ENCODE data around the gene TSFM. TPM values are rescaled to one million over a fixed set of nuclear protein-coding genes. Genes with fewer than 3 reads are reported as not detected.
A peak's percentile ranks its signal among the peaks of the same experiment; 100 is the strongest.

Gene TSFM
- total and polyA plus RNA-seq, 9 of the 15 experiments (the other 6 are each of a cell fraction or from before 2014, with no cell fraction given), result 44.6 to 198 (median 60.2) TPM

DNA sequence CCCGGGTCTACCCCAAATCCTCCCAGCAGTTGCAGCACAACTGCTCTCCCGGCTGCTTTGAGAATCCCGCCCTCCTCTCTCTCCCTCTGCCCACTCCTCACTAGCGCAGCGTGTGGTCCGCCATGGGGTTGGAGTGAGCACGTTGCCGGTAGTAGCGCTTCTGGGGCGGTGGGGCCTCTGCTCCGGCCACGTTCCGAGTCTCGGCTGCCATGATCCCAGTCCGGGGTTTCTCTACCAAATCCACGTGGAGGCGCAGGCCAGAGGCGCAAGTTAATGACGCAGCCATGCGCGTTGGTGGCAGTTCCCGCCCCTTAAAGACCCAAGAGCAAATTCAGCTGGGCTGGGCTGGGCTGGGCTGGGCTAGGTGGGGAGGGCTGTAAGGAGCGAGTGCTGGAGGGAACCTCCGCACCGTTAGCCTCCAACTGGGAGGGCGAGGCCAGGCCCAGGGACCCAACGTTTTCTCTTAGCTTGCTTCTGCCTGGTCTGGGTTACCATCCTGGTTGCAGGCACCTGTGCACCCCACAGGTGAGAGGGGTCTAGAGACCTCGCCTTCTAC lies 10.6 kb upstream of the TSFM start, which contains the start of gene METTL1 (continued):
- no peak for TF ChIP-seq ZKSCAN8 (CRISPR knock-in tag; IDR thresholded peaks at IDR 0.05)
- TF ChIP-seq SREBF2 (CRISPR knock-in tag; IDR thresholded peaks at IDR 0.05), result no peak
- TF ChIP-seq ARID2 (IDR thresholded peaks at IDR 0.05), result no peak
- TF ChIP-seq MTA2 (IDR thresholded peaks at IDR 0.05; ENCODE audit: low read depth), result no peak
- TF ChIP-seq ERF (CRISPR knock-in tag; IDR thresholded peaks at IDR 0.05), result no peak
- TF ChIP-seq KHSRP (IDR thresholded peaks at IDR 0.05), result peak; percentile 85
- TF ChIP-seq TFAM (CRISPR knock-in tag; conservative IDR thresholded peaks at IDR 0.05), result no peak
- TF ChIP-seq ZNF76 (CRISPR knock-in tag; IDR thresholded peaks at IDR 0.05; ENCODE audit: borderline replicate concordance), result no peak
- TF ChIP-seq CEBPZ (IDR thresholded peaks at IDR 0.05; ENCODE audit: borderline replicate concordance, low read depth, low read length), result no peak
- no peak for TF ChIP-seq NCOA6 (IDR thresholded peaks at IDR 0.05)
- TF ChIP-seq TRIM28 (IDR thresholded peaks at IDR 0.05), result peak; percentile 50; the same call in 1 of the 2 replicates
- TF ChIP-seq IRF2 (CRISPR knock-in tag; IDR thresholded peaks at IDR 0.05), result no peak
- TF ChIP-seq ILF3 (IDR thresholded peaks at IDR 0.05; ENCODE audit: borderline replicate concordance), result no peak
- no peak for TF ChIP-seq SMAD2 (IDR thresholded peaks at IDR 0.05; ENCODE audit: low read depth, low read length)
- peak; percentile 54; the same call in 1 of the 2 replicates for TF ChIP-seq RNF2 (IDR thresholded peaks at IDR 0.05)
- TF ChIP-seq HIVEP1 (CRISPR knock-in tag; IDR thresholded peaks at IDR 0.05), result no peak
- TF ChIP-seq KLF16 (IDR thresholded peaks at IDR 0.05), result no peak
- TF ChIP-seq, protein P1, sequence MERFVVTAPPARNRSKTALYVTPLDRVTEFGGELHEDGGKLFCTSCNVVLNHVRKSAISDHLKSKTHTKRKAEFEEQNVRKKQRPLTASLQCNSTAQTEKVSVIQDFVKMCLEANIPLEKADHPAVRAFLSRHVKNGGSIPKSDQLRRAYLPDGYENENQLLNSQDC (CRISPR knock-in tag; IDR thresholded peaks at IDR 0.05), result no peak
- TF ChIP-seq RBFOX2 (IDR thresholded peaks at IDR 0.05; ENCODE audit: low read depth, low read length), result peak; percentile 94
- TF ChIP-seq HNRNPK (IDR thresholded peaks at IDR 0.05; ENCODE audit: low read depth, low read length, poor library complexity, severe bottlenecking), result no peak
- no peak for TF ChIP-seq ZNF41 (CRISPR knock-in tag; conservative IDR thresholded peaks at IDR 0.05)
- no peak for TF ChIP-seq ZFPM2 (CRISPR knock-in tag; IDR thresholded peaks at IDR 0.05)
- TF ChIP-seq NR1H2 (CRISPR knock-in tag; IDR thresholded peaks at IDR 0.05), result no peak
- no peak for TF ChIP-seq TRIM25 (IDR thresholded peaks at IDR 0.05; ENCODE audit: borderline replicate concordance)
- TF ChIP-seq JUND (IDR thresholded peaks at IDR 0.05; ENCODE audit: borderline replicate concordance, low read depth, low read length), result peak; percentile 9; the same call in 1 of the 2 replicates
- peak; percentile 94; the same call in 2 of the 3 replicates for TF ChIP-seq JUND (tag; IDR thresholded peaks at IDR 0.05; ENCODE audit: borderline replicate concordance, low read depth, low read length)

Data from K562 (cell line).